GM18499 (cell line): ENCODE results near the gene TIPIN.
"Not testable (repeated sequence)": the region's sequence is repeated elsewhere in the genome, so short reads cannot be mapped to it uniquely, and the experiment has no call there.

Source experiments
- ATAC-seq: cut with Tn5 transposase; IDR thresholded peaks from one replicate; pipeline ENCODE4 v1.9.1; 2021; ENCODE audit warnings: moderate number of reproducible peaks; ENCODE audit not compliant: insufficient read depth, unreplicated experiment

TIPIN gene

GRCh38 chr15:66356359-66357236 is at the start of gene TIPIN:
Gene TIPIN, minus strand, starts transcription at chr15:66356685. Its CDS starts 3,738 bp downstream, at chr15:66352947.
- ATAC-seq = peak; percentile 71

- no peak for ATAC-seq
Observed at GRCh38 chr15:66405615-66406014, 49.1 kb upstream of the TIPIN start.

- no peak for ATAC-seq
Observed at GRCh38 chr15:66405007-66405406, 48.5 kb upstream of the TIPIN start.

- no peak for ATAC-seq
Observed at GRCh38 chr15:66404532-66404931, 48.0 kb upstream of the TIPIN start.

- ATAC-seq = no peak
Observed at GRCh38 chr15:66404122-66404521, 47.6 kb upstream of the TIPIN start.

GRCh38 chr15:66403323-66403722 is 46.8 kb upstream of the TIPIN start:
- no peak for ATAC-seq

- ATAC-seq = no peak
Observed at GRCh38 chr15:66402761-66403284, 46.3 kb upstream of the TIPIN start.

- ATAC-seq = no peak
Observed at GRCh38 chr15:66401130-66402021, 44.9 kb upstream of the TIPIN start.

GRCh38 chr15:66400351-66400774 is 43.9 kb upstream of the TIPIN start:
- ATAC-seq = no peak

GRCh38 chr15:66399276-66399675 is 42.8 kb upstream of the TIPIN start:
- no peak for ATAC-seq

GRCh38 chr15:66394915-66395314 is 38.4 kb upstream of the TIPIN start:
- ATAC-seq = no peak

GRCh38 chr15:66394472-66394871 is 38.0 kb upstream of the TIPIN start:
- ATAC-seq = no peak

- not testable (repeated sequence) for ATAC-seq
Observed at GRCh38 chr15:66393037-66393436, 36.6 kb upstream of the TIPIN start.

- no peak for ATAC-seq
Observed at GRCh38 chr15:66390678-66391077, 34.2 kb upstream of the TIPIN start.

- no peak for ATAC-seq
Observed at GRCh38 chr15:66389859-66390381, 33.4 kb upstream of the TIPIN start.

- ATAC-seq = no peak
Observed at GRCh38 chr15:66389098-66389858, 32.8 kb upstream of the TIPIN start.

- ATAC-seq = no peak
Observed at GRCh38 chr15:66388576-66388975, 32.1 kb upstream of the TIPIN start.

GRCh38 chr15:66388043-66388363 is 31.5 kb upstream of the TIPIN start:
- ATAC-seq = no peak

- ATAC-seq = no peak
Observed at GRCh38 chr15:66387163-66388042, 30.9 kb upstream of the TIPIN start.
